Measurements from ENCODE around the gene KCNT1. TPM values are rescaled to one million over a fixed set of nuclear protein-coding genes. Genes with fewer than 3 reads are reported as not detected.

The KCNT1 gene
- total RNA-seq, 1 experiment from 2014 or later = 0.09 TPM

DNA sequence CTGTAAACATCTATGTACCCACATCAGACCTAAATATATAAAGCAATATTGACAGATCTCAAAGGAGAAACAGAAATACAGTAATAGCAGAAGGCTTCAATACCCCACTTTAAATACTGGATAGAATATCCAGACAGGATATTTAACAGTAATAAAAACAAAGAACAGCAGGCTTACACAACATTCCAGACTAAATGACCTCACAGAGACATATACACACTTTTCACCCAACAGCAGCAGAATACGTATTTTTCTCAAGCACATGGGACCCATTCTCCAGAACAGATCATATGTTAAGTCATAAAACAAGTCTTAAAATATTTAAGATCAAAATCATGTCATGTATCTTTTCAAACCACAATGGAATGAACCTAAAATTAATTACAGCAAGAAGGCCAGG lies 128.5 kb downstream of the KCNT1 start:
- intact Hi-C loops (cut with micrococcal nuclease; ENCODE audit: unreplicated experiment) = no loop called here
- no peak overlapping the region for H3K27ac Mint-ChIP-seq (ENCODE audit: unreplicated experiment)
- H3K9me3 Mint-ChIP-seq (ENCODE audit: unreplicated experiment) = no peaks in the 10 kb centered on the region
- H3K4me1 Mint-ChIP-seq (ENCODE audit: low read depth, unreplicated experiment) = no peaks in the 10 kb centered on the region
- no peak for DNase-seq
- H3K27me3 Mint-ChIP-seq (ENCODE audit: insufficient read depth, unreplicated experiment) = no peaks in the 10 kb centered on the region
- ChIA-PET POLR2A (no interaction called here), CTCF (no interaction called here)
- H3K4me1 ChIP-seq = no peaks in the 10 kb centered on the region
- peaks cover 21% of the 10 kb centered on the region for H3K36me3 Mint-ChIP-seq (ENCODE audit: insufficient read depth, unreplicated experiment)
- TF ChIP-seq, protein P1, sequence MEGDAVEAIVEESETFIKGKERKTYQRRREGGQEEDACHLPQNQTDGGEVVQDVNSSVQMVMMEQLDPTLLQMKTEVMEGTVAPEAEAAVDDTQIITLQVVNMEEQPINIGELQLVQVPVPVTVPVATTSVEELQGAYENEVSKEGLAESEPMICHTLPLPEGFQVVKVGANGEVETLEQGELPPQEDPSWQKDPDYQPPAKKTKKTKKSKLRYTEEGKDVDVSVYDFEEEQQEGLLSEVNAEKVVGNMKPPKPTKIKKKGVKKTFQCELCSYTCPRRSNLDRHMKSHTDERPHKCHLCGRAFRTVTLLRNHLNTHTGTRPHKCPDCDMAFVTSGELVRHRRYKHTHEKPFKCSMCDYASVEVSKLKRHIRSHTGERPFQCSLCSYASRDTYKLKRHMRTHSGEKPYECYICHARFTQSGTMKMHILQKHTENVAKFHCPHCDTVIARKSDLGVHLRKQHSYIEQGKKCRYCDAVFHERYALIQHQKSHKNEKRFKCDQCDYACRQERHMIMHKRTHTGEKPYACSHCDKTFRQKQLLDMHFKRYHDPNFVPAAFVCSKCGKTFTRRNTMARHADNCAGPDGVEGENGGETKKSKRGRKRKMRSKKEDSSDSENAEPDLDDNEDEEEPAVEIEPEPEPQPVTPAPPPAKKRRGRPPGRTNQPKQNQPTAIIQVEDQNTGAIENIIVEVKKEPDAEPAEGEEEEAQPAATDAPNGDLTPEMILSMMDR (IDR thresholded peaks at IDR 0.05; ENCODE audit: insufficient read depth in 1 of 2, low read depth in 1 of 2, low read length in 1 of 2, severe bottlenecking in 1 of 2, unreplicated experiment in 1 of 2) = no peak
- H3K36me3 ChIP-seq (ENCODE audit: control insufficient read depth, insufficient read depth, low read length) = no peaks in the 10 kb centered on the region
- H3K27me3 ChIP-seq (replicated peaks; ENCODE audit: control insufficient read depth, insufficient read depth, low read length) = no peaks in the 10 kb centered on the region
- H3K9me3 ChIP-seq = no peaks in the 10 kb centered on the region
- no peak overlapping the region for H3K4me3 ChIP-seq (ENCODE audit: low read depth, low read length)
- BruUV-seq (replicated peaks) = no TSS peak
- H3K4me3 Mint-ChIP-seq (ENCODE audit: unreplicated experiment) = no peak overlapping the region

DNA sequence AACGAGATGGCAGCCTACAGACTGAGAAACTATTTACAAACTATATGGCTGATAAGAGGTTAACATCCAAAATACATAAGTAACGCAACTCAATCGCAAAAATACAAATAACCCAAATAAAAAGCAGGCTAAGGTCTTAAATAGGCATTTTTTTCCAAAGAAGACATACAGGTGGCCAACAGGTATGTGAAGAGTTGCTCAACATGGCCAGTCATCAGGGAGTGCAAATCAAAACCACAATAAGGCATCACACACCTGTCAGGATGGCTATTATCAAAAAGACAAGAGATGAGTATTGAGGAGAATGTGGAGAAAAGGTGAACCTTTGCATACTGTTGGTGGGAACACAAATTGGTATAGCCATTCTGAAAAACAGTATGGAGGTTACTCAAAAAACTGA lies 131.9 kb downstream of the KCNT1 start:
- Histone ChIP-seq H3K4me3 (ENCODE audit: low read depth, low read length) (no peak overlapping the region), H3K9me3 (no peaks in the 10 kb centered on the region), H3K27me3 (replicated peaks; ENCODE audit: control insufficient read depth, insufficient read depth, low read length) (no peaks in the 10 kb centered on the region), H3K36me3 (ENCODE audit: control insufficient read depth, insufficient read depth, low read length) (no peaks in the 10 kb centered on the region), H3K4me1 (no peaks in the 10 kb centered on the region)
- H3K36me3 Mint-ChIP-seq (ENCODE audit: insufficient read depth, unreplicated experiment) = peaks cover under 1% of the 10 kb centered on the region
- no peak overlapping the region for H3K27ac Mint-ChIP-seq (ENCODE audit: unreplicated experiment)
- DNase-seq = no peak
- H3K4me3 Mint-ChIP-seq (ENCODE audit: unreplicated experiment) = no peak overlapping the region
- no peaks in the 10 kb centered on the region for H3K27me3 Mint-ChIP-seq (ENCODE audit: insufficient read depth, unreplicated experiment)
- intact Hi-C loops (cut with micrococcal nuclease; ENCODE audit: unreplicated experiment) = no loop called here
- no peaks in the 10 kb centered on the region for H3K9me3 Mint-ChIP-seq (ENCODE audit: unreplicated experiment)
- POLR2A ChIA-PET = no interaction called here
- CTCF ChIA-PET = no interaction called here
- H3K4me1 Mint-ChIP-seq (ENCODE audit: low read depth, unreplicated experiment) = no peaks in the 10 kb centered on the region
- no TSS peak for BruUV-seq (replicated peaks)
- TF ChIP-seq, protein P1 (IDR thresholded peaks at IDR 0.05; ENCODE audit: insufficient read depth in 1 of 2, low read depth in 1 of 2, low read length in 1 of 2, severe bottlenecking in 1 of 2, unreplicated experiment in 1 of 2) = no peak

DNA sequence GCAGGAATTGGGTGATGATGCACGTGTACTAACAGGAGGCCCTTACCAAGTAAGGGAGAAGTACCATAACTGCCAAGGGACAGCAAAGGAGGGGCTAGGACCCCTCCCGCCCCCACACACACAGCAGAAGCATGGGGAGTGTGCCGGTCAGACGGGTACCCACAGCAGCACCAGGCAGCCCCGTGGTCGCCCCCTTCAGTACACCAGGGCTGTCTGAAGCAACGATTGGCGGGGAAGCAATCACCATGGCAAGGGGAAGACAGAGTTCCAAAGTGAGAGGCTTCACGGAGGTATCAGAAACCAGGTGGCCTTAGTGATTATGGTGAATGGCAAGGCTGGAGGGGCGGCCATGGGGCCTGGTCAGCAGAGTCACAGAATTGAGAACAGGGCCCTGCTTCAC lies 133.1 kb downstream of the KCNT1 start:
- POLR2A ChIA-PET = no interaction called here
- Mint-ChIP-seq H3K4me3 (ENCODE audit: unreplicated experiment) (no peak overlapping the region), H3K27ac (ENCODE audit: unreplicated experiment) (no peak overlapping the region), H3K4me1 (ENCODE audit: low read depth, unreplicated experiment) (no peaks in the 10 kb centered on the region), H3K9me3 (ENCODE audit: unreplicated experiment) (no peaks in the 10 kb centered on the region), H3K27me3 (ENCODE audit: insufficient read depth, unreplicated experiment) (no peaks in the 10 kb centered on the region), H3K36me3 (ENCODE audit: insufficient read depth, unreplicated experiment) (no peaks in the 10 kb centered on the region)
- no peaks in the 10 kb centered on the region for H3K36me3 ChIP-seq (ENCODE audit: control insufficient read depth, insufficient read depth, low read length)
- no TSS peak for BruUV-seq (replicated peaks)
- intact Hi-C loops (cut with micrococcal nuclease; ENCODE audit: unreplicated experiment) = no loop called here
- H3K27me3 ChIP-seq (replicated peaks; ENCODE audit: control insufficient read depth, insufficient read depth, low read length) = no peaks in the 10 kb centered on the region
- TF ChIP-seq, protein P1 (IDR thresholded peaks at IDR 0.05; ENCODE audit: insufficient read depth in 1 of 2, low read depth in 1 of 2, low read length in 1 of 2, severe bottlenecking in 1 of 2, unreplicated experiment in 1 of 2) = no peak
- DNase-seq = no peak
- H3K9me3 ChIP-seq = no peaks in the 10 kb centered on the region
- CTCF ChIA-PET = no interaction called here
- H3K4me3 ChIP-seq (ENCODE audit: low read depth, low read length) = no peak overlapping the region
- H3K4me1 ChIP-seq = no peaks in the 10 kb centered on the region
